Neural crest cell (in vitro differentiated cells): ENCODE results near the gene WNT3. TPM values are rescaled to one million over a fixed set of nuclear protein-coding genes. Genes with fewer than 3 reads are reported as not detected.

Source experiments
- DNase-seq: peaks from one replicate; pipeline ENCODE4 v3.0.0; 2021; ENCODE audit warnings: low read depth, mixed read lengths, low spot score
- H3K27ac Mint-ChIP-seq: one replicate; pipeline ENCODE4 v1.8.0; 2021; ENCODE audit warnings: mild to moderate bottlenecking, mixed read lengths; ENCODE audit not compliant: unreplicated experiment
- H3K27me3 Mint-ChIP-seq: 2 replicates; pipeline ENCODE4 v1.8.0; 2021; ENCODE audit warnings: low read depth, mild to moderate bottlenecking, mixed read lengths
- H3K36me3 Mint-ChIP-seq: 2 replicates; pipeline ENCODE4 v1.8.0; 2021; ENCODE audit warnings: low read depth, mild to moderate bottlenecking, mixed read lengths
- H3K4me1 Mint-ChIP-seq: 2 replicates; pipeline ENCODE4 v1.8.0; 2021; ENCODE audit warnings: mixed read lengths
- H3K4me3 Mint-ChIP-seq: one replicate; pipeline ENCODE4 v1.8.0; 2021; ENCODE audit warnings: mild to moderate bottlenecking, mixed read lengths
- H3K9me3 Mint-ChIP-seq: 2 replicates; pipeline ENCODE4 v1.8.0; 2021; ENCODE audit warnings: mixed read lengths
- CTCF ChIP-seq: fragments of 200-600 bp; sonication (generic); conservative IDR thresholded peaks from 2 replicates; pipeline ENCODE4 v1.5.0; 2021; ENCODE audit warnings: antibody characterized with exemption, mild to moderate bottlenecking
- total RNA-seq: library from RNA; stranded (reverse); gene quantifications from 2 replicates; pipeline ENCODE4 v1.2.1, GENCODE V29; 2021

WNT3 gene
- total RNA-seq, 1 donor from 2014 or later: 9.3 TPM

DNA sequence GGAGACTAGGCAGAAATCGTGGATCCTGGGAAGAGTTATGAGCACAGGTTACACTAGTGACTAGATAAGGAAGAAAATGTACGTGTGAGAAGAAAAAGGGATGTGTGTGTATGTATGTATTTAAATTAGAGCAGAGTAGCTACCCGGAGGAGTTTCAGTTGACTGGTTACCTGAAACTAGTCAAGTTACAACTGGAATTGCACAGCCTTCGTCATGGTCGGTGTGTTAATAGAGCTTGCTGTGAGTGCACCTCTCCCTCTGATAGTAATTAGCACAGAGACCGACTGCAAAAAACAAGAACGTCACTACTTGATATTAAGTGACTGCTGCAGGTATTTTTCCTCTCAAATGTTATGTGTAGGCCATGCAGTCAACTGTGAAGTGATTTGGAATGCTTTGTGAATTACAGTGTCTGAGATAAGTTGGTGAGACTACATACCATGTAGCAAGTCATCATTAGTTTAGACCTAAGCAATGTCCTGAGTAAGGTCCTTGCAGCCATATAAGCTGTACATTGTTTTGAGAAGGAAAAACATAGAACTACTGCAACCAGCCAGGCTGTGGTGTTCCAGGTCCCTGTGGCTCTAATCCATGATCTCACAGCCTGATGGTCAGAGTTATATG, 95.7 kb downstream of the WNT3 start:
- Mint-ChIP-seq H3K4me1 (peaks cover 30% of the 10 kb centered on the region), H3K4me3 (no peak overlapping the region), H3K27ac (peak overlapping the region; percentile 3), H3K27me3 (no peaks in the 10 kb centered on the region), H3K9me3 (no peaks in the 10 kb centered on the region), H3K36me3 (peaks cover 7% of the 10 kb centered on the region)
- no peak for TF ChIP-seq CTCF
- DNase-seq: no peak

- Mint-ChIP-seq H3K9me3 (no peaks in the 10 kb centered on the region), H3K36me3 (peaks cover 10% of the 10 kb centered on the region), H3K4me1 (peaks cover 11% of the 10 kb centered on the region), H3K27ac (no peak overlapping the region), H3K4me3 (no peak overlapping the region), H3K27me3 (no peaks in the 10 kb centered on the region)
- no peak for TF ChIP-seq CTCF
- DNase-seq: no peak
Observed at GRCh38 chr17:46720408-46720807, 98.1 kb downstream of the WNT3 start.

- Mint-ChIP-seq H3K27me3 (no peaks in the 10 kb centered on the region), H3K9me3 (no peaks in the 10 kb centered on the region)
Observed at GRCh38 chr17:46719891-46720290, 98.6 kb downstream of the WNT3 start.

GRCh38 chr17:46717999-46718398, 100.5 kb downstream of the WNT3 start:
- Mint-ChIP-seq H3K27ac (no peak overlapping the region), H3K4me3 (no peak overlapping the region), H3K27me3 (no peaks in the 10 kb centered on the region), H3K4me1 (peaks cover 11% of the 10 kb centered on the region), H3K36me3 (peaks cover 13% of the 10 kb centered on the region), H3K9me3 (no peaks in the 10 kb centered on the region)
- no peak for DNase-seq
- TF ChIP-seq CTCF: no peak

More at GRCh38 chr17:46719891-46720290, 98.6 kb downstream of the WNT3 start:
- no peak overlapping the region for H3K27ac Mint-ChIP-seq
- peaks cover 11% of the 10 kb centered on the region for H3K4me1 Mint-ChIP-seq
- DNase-seq: no peak
- no peak overlapping the region for H3K4me3 Mint-ChIP-seq
- no peak for TF ChIP-seq CTCF
- peaks cover 10% of the 10 kb centered on the region for H3K36me3 Mint-ChIP-seq

Other genes with a start within 250 kb of the WNT3 start
- gene ARL17A, start 239.0 kb downstream of the WNT3 start, total RNA-seq: 13.7 and 14.7 TPM in 2 replicates
- 47.9 and 48.7 TPM in 2 replicates for gene NSF, start 228.0 kb downstream of the WNT3 start, total RNA-seq
- gene WNT9B, start 32.9 kb upstream of the WNT3 start, total RNA-seq: 0.66 TPM in 1 of 2 replicates, not detected in the other
- gene GOSR2, start 104.5 kb upstream of the WNT3 start, total RNA-seq: 46.1 and 52.8 TPM in 2 replicates
- 1.6 and 1.8 TPM in 2 replicates for gene RPRML, start 160.6 kb upstream of the WNT3 start, total RNA-seq